ENCODE measurements around the gene TTLL6.
"Not testable (repeated sequence)": the region's sequence is repeated elsewhere in the genome, so short reads cannot be mapped to it uniquely, and the experiment has no call there.

TTLL6 gene

GRCh38 chr17:48717367-48718226 lies 99.4 kb downstream of the TTLL6 start:
- DNase-seq = no peak
- Histone ChIP-seq H3K4me3 (no peak overlapping the region), H3K27me3 (peaks cover 4 to 94% of the 10 kb centered on the region in 2 donors), H3K27ac (no peak overlapping the region), H3K36me3 (no peaks in the 10 kb centered on the region), H3K4me1 (peaks cover 0 to 13% (median 6%) of the 10 kb centered on the region in 4 donors), H3K9me3 (no peaks in the 10 kb centered on the region)
- no peak for TF ChIP-seq CTCF (IDR thresholded peaks at IDR 0.05)
- intact Hi-C loops (cut with DNase I; ENCODE audit: low total_unique reads) = no loop called here

- intact Hi-C loops (cut with DNase I; ENCODE audit: low total_unique reads); H3K4me3 ChIP-seq; H3K9me3 ChIP-seq; DNase-seq; H3K27ac ChIP-seq; H3K36me3 ChIP-seq: not testable (repeated sequence)
- Histone ChIP-seq H3K27me3 (peaks cover 0 to 94% of the 10 kb centered on the region in 2 donors), H3K4me1 (peaks cover 0 to 13% (median 6%) of the 10 kb centered on the region in 4 donors)
Observed at GRCh38 chr17:48716549-48716948, 100.5 kb downstream of the TTLL6 start.

- TF ChIP-seq CTCF (IDR thresholded peaks at IDR 0.05) = no peak
- Histone ChIP-seq H3K9me3 (no peaks in the 10 kb centered on the region), H3K4me3 (no peak overlapping the region), H3K27me3 (peaks cover 0 to 94% of the 10 kb centered on the region in 2 donors), H3K4me1 (peaks cover 0 to 13% (median 6%) of the 10 kb centered on the region in 4 donors), H3K27ac (no peak overlapping the region), H3K36me3 (no peaks in the 10 kb centered on the region)
- intact Hi-C loops (cut with DNase I; ENCODE audit: low total_unique reads) = no loop called here
- no peak for DNase-seq
Observed at GRCh38 chr17:48715496-48716399, 101.3 kb downstream of the TTLL6 start.
